Measurements from ENCODE around the gene HSCB. TPM values are rescaled to one million over a fixed set of nuclear protein-coding genes. Genes with fewer than 3 reads are reported as not detected.
"Not testable (repeated sequence)": the region's sequence is repeated elsewhere in the genome, so short reads cannot be mapped to it uniquely, and the experiment has no call there.

Gene HSCB
- total RNA-seq, 1 donor from 2014 or later, result 19.0 TPM

DNA sequence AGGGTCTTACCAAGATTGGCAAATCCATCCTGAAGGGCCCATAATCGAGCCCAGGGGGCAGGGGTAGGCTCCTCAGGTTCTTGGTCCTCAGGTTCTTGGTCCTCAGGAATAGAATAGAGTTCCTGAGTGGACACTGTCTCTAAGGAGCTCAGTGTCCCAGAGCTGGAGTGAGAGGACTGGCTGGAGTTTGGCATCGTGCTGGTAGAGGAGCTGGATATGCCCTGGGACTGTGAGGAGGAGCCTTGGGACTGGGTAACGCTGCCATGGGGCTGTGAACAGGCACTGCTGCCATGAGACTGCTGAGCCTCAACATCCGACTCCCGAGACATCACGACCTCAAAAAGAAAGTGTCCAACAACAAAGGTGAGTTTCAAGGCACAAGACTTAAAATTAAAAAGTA lies 7.4 kb upstream of the HSCB start:
- Histone ChIP-seq H2AFZ (replicated peaks) (no peak overlapping the region), H3K4me3 (no peak overlapping the region), H3K4me1 (peaks cover 15% of the 10 kb centered on the region), H3K36me3 (no peaks in the 10 kb centered on the region), H3K9me3 (ENCODE audit: low read depth) (no peaks in the 10 kb centered on the region), H3K79me2 (ENCODE audit: low read depth) (peaks cover 47% of the 10 kb centered on the region), H3K4me2 (no peak overlapping the region), H3K9ac (no peak overlapping the region), H3F3A (ENCODE audit: low read depth) (peaks cover 12% of the 10 kb centered on the region), H3K27me3 (no peaks in the 10 kb centered on the region), H3K27ac (no peak overlapping the region), H4K20me1 (ENCODE audit: low read depth) (peaks cover 10% of the 10 kb centered on the region)
- Mint-ChIP-seq H3K4me3 (no peak overlapping the region), H3K9me3 (no peaks in the 10 kb centered on the region), H3K4me1 (peaks cover 21% of the 10 kb centered on the region), H3K27me3 (ENCODE audit: insufficient read depth, low read depth) (no peaks in the 10 kb centered on the region), H3K36me3 (peaks cover 11% of the 10 kb centered on the region), H3K27ac (no peak overlapping the region)
- TF ChIP-seq, protein P1, sequence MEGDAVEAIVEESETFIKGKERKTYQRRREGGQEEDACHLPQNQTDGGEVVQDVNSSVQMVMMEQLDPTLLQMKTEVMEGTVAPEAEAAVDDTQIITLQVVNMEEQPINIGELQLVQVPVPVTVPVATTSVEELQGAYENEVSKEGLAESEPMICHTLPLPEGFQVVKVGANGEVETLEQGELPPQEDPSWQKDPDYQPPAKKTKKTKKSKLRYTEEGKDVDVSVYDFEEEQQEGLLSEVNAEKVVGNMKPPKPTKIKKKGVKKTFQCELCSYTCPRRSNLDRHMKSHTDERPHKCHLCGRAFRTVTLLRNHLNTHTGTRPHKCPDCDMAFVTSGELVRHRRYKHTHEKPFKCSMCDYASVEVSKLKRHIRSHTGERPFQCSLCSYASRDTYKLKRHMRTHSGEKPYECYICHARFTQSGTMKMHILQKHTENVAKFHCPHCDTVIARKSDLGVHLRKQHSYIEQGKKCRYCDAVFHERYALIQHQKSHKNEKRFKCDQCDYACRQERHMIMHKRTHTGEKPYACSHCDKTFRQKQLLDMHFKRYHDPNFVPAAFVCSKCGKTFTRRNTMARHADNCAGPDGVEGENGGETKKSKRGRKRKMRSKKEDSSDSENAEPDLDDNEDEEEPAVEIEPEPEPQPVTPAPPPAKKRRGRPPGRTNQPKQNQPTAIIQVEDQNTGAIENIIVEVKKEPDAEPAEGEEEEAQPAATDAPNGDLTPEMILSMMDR (IDR thresholded peaks at IDR 0.05), result no peak
- TF ChIP-seq EZH2 (IDR thresholded peaks at IDR 0.05), result no peak
- DNase-seq (ENCODE audit: low spot score), result no peak

DNA sequence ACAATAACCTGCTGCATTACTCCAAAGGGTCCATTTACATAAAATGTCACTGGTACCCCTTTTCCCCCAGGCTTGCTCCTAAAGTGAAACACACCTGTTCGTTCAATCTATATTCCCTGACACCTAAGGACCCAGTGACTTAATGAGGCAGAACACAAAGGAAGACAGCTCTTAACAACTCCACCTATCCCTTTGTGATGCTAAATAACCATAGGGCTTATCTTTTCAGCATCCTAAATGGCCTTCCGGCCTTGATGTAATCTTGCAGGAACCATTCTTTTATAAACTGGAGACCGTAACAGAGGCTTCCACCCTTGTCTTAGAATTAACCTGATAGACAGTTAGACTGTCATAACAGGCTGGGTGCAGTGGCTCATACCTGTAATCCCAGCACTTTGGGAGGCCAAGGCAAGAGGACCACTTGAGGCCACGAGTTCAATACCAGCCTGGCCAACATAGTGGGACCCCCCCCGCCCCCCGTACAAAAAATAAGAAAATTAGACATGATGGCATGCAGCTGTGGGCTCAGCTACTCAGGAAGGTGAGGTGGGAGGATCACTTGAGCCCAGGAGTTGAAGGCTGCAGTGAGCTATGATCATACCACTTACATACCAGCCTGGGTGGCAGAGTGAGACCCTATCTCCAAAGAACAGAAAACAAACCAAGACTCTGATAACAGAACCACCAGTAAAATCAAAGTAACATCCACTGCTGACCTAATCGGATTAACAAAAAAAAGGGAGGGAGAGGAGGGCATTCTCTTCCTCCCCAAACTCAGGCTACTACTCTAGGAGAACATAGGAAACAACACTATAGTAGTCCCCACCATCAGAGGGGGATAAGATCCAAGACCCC lies 5.3 kb upstream of the HSCB start:
- peaks cover 68% of the 10 kb centered on the region for H3K79me2 ChIP-seq (ENCODE audit: low read depth)
- H3K4me3 ChIP-seq, result no peak overlapping the region
- Mint-ChIP-seq H3K27me3 (ENCODE audit: insufficient read depth, low read depth) (no peaks in the 10 kb centered on the region), H3K36me3 (peaks cover 11% of the 10 kb centered on the region), H3K27ac (peak overlapping the region; percentile 51), H3K4me1 (peaks cover 29% of the 10 kb centered on the region), H3K4me3 (no peak overlapping the region), H3K9me3 (no peaks in the 10 kb centered on the region)
- no peaks in the 10 kb centered on the region for H3K36me3 ChIP-seq
- no peak overlapping the region for H3K27ac ChIP-seq
- peak overlapping the region; percentile 42 for H3K4me2 ChIP-seq
- no peak overlapping the region for H3K9ac ChIP-seq
- H3K9me3 ChIP-seq (ENCODE audit: low read depth), result no peaks in the 10 kb centered on the region
- H3K27me3 ChIP-seq, result no peaks in the 10 kb centered on the region
- peaks cover 10% of the 10 kb centered on the region for H4K20me1 ChIP-seq (ENCODE audit: low read depth)
- H2AFZ ChIP-seq (replicated peaks), result no peak overlapping the region
- H3F3A ChIP-seq (ENCODE audit: low read depth), result peaks cover 17% of the 10 kb centered on the region
- DNase-seq (ENCODE audit: low spot score), result peak; percentile 58
- H3K4me1 ChIP-seq, result peaks cover 15% of the 10 kb centered on the region
- TF ChIP-seq EZH2 (IDR thresholded peaks at IDR 0.05) (no peak), EZH2phosphoT487 (IDR thresholded peaks at IDR 0.05) (no peak)
- TF ChIP-seq, protein P1 (IDR thresholded peaks at IDR 0.05), result no peak

DNA sequence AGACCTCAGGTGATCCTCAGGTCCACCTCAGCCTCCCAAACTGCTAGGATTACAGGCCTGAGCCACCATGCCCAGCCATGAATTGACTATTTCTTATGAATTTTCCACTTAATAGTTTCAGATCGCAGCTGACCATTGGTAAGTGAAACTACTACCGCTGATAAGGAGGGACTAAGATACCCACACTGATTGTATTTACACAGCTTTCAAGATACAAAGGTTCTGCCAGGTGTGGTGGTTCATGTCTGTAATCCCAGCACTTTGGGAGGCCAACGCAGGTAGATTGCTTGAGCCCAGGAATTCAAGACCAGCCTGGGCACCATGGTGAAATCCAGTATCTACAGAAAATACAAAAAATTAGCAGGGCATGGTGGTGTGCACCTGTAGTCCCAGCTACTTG lies 4.1 kb upstream of the HSCB start:
- no peaks in the 10 kb centered on the region for H3K36me3 ChIP-seq
- Mint-ChIP-seq H3K27me3 (ENCODE audit: insufficient read depth, low read depth) (no peaks in the 10 kb centered on the region), H3K36me3 (peaks cover 9% of the 10 kb centered on the region), H3K4me1 (peaks cover 33% of the 10 kb centered on the region), H3K9me3 (no peaks in the 10 kb centered on the region), H3K27ac (no peak overlapping the region), H3K4me3 (no peak overlapping the region)
- no peak overlapping the region for H3K4me2 ChIP-seq
- H3K27ac ChIP-seq, result no peak overlapping the region
- no peak overlapping the region for H2AFZ ChIP-seq (replicated peaks)
- H3K4me1 ChIP-seq, result peaks cover 15% of the 10 kb centered on the region
- no peak for DNase-seq (ENCODE audit: low spot score)
- H4K20me1 ChIP-seq (ENCODE audit: low read depth), result peaks cover 10% of the 10 kb centered on the region
- H3F3A ChIP-seq (ENCODE audit: low read depth), result peaks cover 23% of the 10 kb centered on the region
- no peak overlapping the region for H3K4me3 ChIP-seq
- no peak overlapping the region for H3K9ac ChIP-seq
- peaks cover 69% of the 10 kb centered on the region for H3K79me2 ChIP-seq (ENCODE audit: low read depth)
- TF ChIP-seq EZH2 (IDR thresholded peaks at IDR 0.05) (no peak), EZH2phosphoT487 (IDR thresholded peaks at IDR 0.05) (no peak)
- TF ChIP-seq, protein P1 (IDR thresholded peaks at IDR 0.05), result no peak
- no peaks in the 10 kb centered on the region for H3K27me3 ChIP-seq
- no peaks in the 10 kb centered on the region for H3K9me3 ChIP-seq (ENCODE audit: low read depth)

DNA sequence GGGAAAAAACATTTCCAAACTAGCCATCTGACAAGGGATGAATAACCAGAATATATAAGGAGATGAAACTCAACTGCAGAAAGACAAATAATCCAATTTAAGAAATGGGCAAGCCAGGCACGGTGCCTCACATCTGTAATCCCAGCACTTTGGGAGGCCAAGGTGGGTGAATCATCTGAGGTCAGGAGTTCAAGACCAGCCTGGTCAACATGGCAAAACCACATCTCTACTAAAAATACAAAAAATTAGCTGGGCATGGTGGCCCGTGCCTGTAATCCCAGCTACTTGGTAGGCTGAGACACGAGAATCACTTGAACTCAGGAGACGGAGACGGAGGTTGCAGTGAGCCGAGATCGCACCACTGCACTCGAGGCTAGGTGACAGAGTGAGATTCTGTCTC lies 3.0 kb upstream of the HSCB start:
- H3K4me2 ChIP-seq; H3K27ac Mint-ChIP-seq; H3K27me3 Mint-ChIP-seq (ENCODE audit: insufficient read depth, low read depth); DNase-seq (ENCODE audit: low spot score); H3K4me3 ChIP-seq; H3K9me3 Mint-ChIP-seq; H3K27me3 ChIP-seq; H3K9ac ChIP-seq; H3K36me3 ChIP-seq; H3K36me3 Mint-ChIP-seq; H3K9me3 ChIP-seq (ENCODE audit: low read depth); H3K4me3 Mint-ChIP-seq; H3K27ac ChIP-seq; H2AFZ ChIP-seq (replicated peaks): not testable (repeated sequence)
- H3K4me1 Mint-ChIP-seq, result peaks cover 41% of the 10 kb centered on the region
- peaks cover 81% of the 10 kb centered on the region for H3K79me2 ChIP-seq (ENCODE audit: low read depth)
- peaks cover 27% of the 10 kb centered on the region for H3F3A ChIP-seq (ENCODE audit: low read depth)
- H3K4me1 ChIP-seq, result peaks cover 18% of the 10 kb centered on the region
- H4K20me1 ChIP-seq (ENCODE audit: low read depth), result peaks cover 10% of the 10 kb centered on the region
